Myocyte (in vitro differentiated cells): ENCODE results near the gene GNA14. TPM values are rescaled to one million over a fixed set of nuclear protein-coding genes. Genes with fewer than 3 reads are reported as not detected.
"Not testable (repeated sequence)": the region's sequence is repeated elsewhere in the genome, so short reads cannot be mapped to it uniquely, and the experiment has no call there.

Experiments used
- DNase-seq: peaks from one replicate; pipeline ENCODE4 v3.0.0-alpha.2; 2012; ENCODE audit warnings: low read depth
- total RNA-seq: library from RNA; depleted of rRNA; stranded (reverse); fragments of >200 nt; gene quantifications from 2 replicates; pipeline ENCODE4 v1.2.3, GENCODE V29; 2014

Gene GNA14
- total RNA-seq, 1 donor from 2014 or later = 0.21 TPM

- no peak for DNase-seq
These were observed 150.6 kb downstream of the GNA14 start for GRCh38 chr9:77497322-77498198.

GRCh38 chr9:77495834-77496671 is 152.1 kb downstream of the GNA14 start:
- DNase-seq = peak; percentile 46

GRCh38 chr9:77490279-77490678 is 157.8 kb downstream of the GNA14 start:
- DNase-seq = not testable (repeated sequence)

- DNase-seq = not testable (repeated sequence)
These were observed 158.5 kb downstream of the GNA14 start for GRCh38 chr9:77489405-77490163.

GRCh38 chr9:77488439-77489126 is 159.5 kb downstream of the GNA14 start:
- peak; percentile 25 for DNase-seq

- no peak for DNase-seq
These were observed 161.2 kb downstream of the GNA14 start for GRCh38 chr9:77486968-77487367.

- no peak for DNase-seq
These were observed 161.7 kb downstream of the GNA14 start for GRCh38 chr9:77486463-77486862.

GRCh38 chr9:77475641-77476473 is 172.3 kb downstream of the GNA14 start:
- peak; percentile 50 for DNase-seq

- DNase-seq = no peak
These were observed 173.2 kb downstream of the GNA14 start for GRCh38 chr9:77474936-77475335.

GRCh38 chr9:77472646-77473045 is 175.5 kb downstream of the GNA14 start:
- no peak for DNase-seq

GRCh38 chr9:77471572-77471971 is 176.6 kb downstream of the GNA14 start:
- no peak for DNase-seq

GRCh38 chr9:77469515-77470231 is 178.4 kb downstream of the GNA14 start:
- DNase-seq = no peak

GRCh38 chr9:77464661-77465060 is 183.5 kb downstream of the GNA14 start:
- no peak for DNase-seq

- DNase-seq = no peak
These were observed 185.0 kb downstream of the GNA14 start for GRCh38 chr9:77463151-77463550.

GRCh38 chr9:77462066-77462465 is 186.1 kb downstream of the GNA14 start:
- no peak for DNase-seq

- DNase-seq = no peak
These were observed 187.2 kb downstream of the GNA14 start for GRCh38 chr9:77460938-77461337.

GRCh38 chr9:77457916-77458592 is 190.1 kb downstream of the GNA14 start:
- DNase-seq = peak; percentile 82

- DNase-seq = peak; percentile 92
These were observed 191.2 kb downstream of the GNA14 start for GRCh38 chr9:77456829-77457437.
